ENCODE results near the gene SH2D4B. TPM values are rescaled to one million over a fixed set of nuclear protein-coding genes. Genes with fewer than 3 reads are reported as not detected.

Gene SH2D4B
- total and polyA plus RNA-seq, 10 of the 15 experiments (the other 5 are each of a cell fraction or from before 2014, with no cell fraction given) = 0.04 to 0.21 (median 0.13) TPM; not detected in 5

- CTCF ChIA-PET = interaction anchor here (0.6 to 2.8 kb wide), 10 partner anchors 16 to 483 kb away, joined by 3 to 32 read pairs (median 4); no protein-coding TSS in a partner anchor
- Histone ChIP-seq H2AFZ (ENCODE audit: control insufficient read depth, low read depth, low read length) (peak overlapping the region; percentile 83), H3K79me2 (ENCODE audit: control insufficient read depth, insufficient read depth, low read length) (no peaks in the 10 kb centered on the region; the same call in 1 of the 2 replicates), H3K4me2 (ENCODE audit: control insufficient read depth, insufficient read depth) (peak overlapping the region; percentile 80), H3K36me3 (ENCODE audit: control insufficient read depth in 2 of 2, insufficient read depth in 2 of 2, low read length in 1 of 2) (no peaks in the 10 kb centered on the region), H3K27me3 (replicated peaks in 1 of 2; ENCODE audit: control insufficient read depth in 2 of 2, insufficient read depth in 2 of 2, low read length in 1 of 2) (no peaks in the 10 kb centered on the region), H3K27ac (ENCODE audit: control insufficient read depth, insufficient read depth) (peak overlapping the region; percentile 91), H3K9me3 (replicated peaks; ENCODE audit: control insufficient read depth, insufficient read depth, low read length) (no peaks in the 10 kb centered on the region; the same call in 2 of the 3 replicates), H3K4me1 (ENCODE audit: control insufficient read depth, insufficient read depth, low read length) (peaks cover 14% of the 10 kb centered on the region), H3K4me3 (peak overlapping the region; percentile 83), H4K20me1 (ENCODE audit: control insufficient read depth, insufficient read depth) (no peaks in the 10 kb centered on the region), H3K9ac (ENCODE audit: control insufficient read depth, insufficient read depth, low read length) (peak overlapping the region; percentile 81)
- RAD21 ChIA-PET (ENCODE audit: unreplicated experiment) = interaction anchor here (0.8 to 2.7 kb wide), 5 partner anchors 18 to 86 kb away, joined by 3 to 38 read pairs (median 3); no protein-coding TSS in a partner anchor
- POLR2A ChIA-PET = interaction anchor here (0.9 kb wide), 2 partner anchors 36 to 64 kb away, joined by 3 to 4 read pairs; no protein-coding TSS in a partner anchor
- in situ Hi-C loops (cut with MboI) (no loop called here), intact Hi-C loops (cut with micrococcal nuclease; ENCODE audit: unreplicated experiment) (loop anchor here (1.0 to 2.0 kb wide), 2 partner anchors 63 to 127 kb away; no protein-coding TSS in a partner anchor)
- WGBS (ENCODE audit: insufficient coverage, insufficient replicate concordance, low lambda C conversion rate, missing lambda C conversion rate) = 2% methylated on average over 42 of the region's 50 CpGs
- FAIRE-seq (no peak), ATAC-seq (peak; percentile 89), DNase-seq (ENCODE audit: low read depth, low spot score) (no peak)
- BruUV-seq (replicated peaks) = no TSS peak
- SMC1A ChIA-PET (ENCODE audit: uncharacterized antibody, unreplicated experiment) = interaction anchor here (0.9 to 2.7 kb wide), 7 partner anchors 9 to 91 kb away, joined by 3 to 35 read pairs (median 3); no protein-coding TSS in a partner anchor
- TF ChIP-seq, protein P1, sequence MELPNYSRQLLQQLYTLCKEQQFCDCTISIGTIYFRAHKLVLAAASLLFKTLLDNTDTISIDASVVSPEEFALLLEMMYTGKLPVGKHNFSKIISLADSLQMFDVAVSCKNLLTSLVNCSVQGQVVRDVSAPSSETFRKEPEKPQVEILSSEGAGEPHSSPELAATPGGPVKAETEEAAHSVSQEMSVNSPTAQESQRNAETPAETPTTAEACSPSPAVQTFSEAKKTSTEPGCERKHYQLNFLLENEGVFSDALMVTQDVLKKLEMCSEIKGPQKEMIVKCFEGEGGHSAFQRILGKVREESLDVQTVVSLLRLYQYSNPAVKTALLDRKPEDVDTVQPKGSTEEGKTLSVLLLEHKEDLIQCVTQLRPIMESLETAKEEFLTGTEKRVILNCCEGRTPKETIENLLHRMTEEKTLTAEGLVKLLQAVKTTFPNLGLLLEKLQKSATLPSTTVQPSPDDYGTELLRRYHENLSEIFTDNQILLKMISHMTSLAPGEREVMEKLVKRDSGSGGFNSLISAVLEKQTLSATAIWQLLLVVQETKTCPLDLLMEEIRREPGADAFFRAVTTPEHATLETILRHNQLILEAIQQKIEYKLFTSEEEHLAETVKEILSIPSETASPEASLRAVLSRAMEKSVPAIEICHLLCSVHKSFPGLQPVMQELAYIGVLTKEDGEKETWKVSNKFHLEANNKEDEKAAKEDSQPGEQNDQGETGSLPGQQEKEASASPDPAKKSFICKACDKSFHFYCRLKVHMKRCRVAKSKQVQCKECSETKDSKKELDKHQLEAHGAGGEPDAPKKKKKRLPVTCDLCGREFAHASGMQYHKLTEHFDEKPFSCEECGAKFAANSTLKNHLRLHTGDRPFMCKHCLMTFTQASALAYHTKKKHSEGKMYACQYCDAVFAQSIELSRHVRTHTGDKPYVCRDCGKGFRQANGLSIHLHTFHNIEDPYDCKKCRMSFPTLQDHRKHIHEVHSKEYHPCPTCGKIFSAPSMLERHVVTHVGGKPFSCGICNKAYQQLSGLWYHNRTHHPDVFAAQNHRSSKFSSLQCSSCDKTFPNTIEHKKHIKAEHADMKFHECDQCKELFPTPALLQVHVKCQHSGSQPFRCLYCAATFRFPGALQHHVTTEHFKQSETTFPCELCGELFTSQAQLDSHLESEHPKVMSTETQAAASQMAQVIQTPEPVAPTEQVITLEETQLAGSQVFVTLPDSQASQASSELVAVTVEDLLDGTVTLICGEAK (IDR thresholded peaks at IDR 0.05; ENCODE audit: borderline replicate concordance) = peak; percentile 18; the same call in 1 of the 2 replicates
- no peak for TF ChIP-seq TCF7 (IDR thresholded peaks at IDR 0.05; ENCODE audit: borderline replicate concordance)
- TF ChIP-seq ZNF592 (IDR thresholded peaks at IDR 0.05) = peak; percentile 58; the same call in 1 of the 2 replicates
- no peak for TF ChIP-seq FOS (IDR thresholded peaks at IDR 0.05; ENCODE audit: borderline replicate concordance, extremely low read depth, insufficient read length)
- peak in 1 of 2 experiments; percentile 7; a peak in 1 of 4 replicates for TF ChIP-seq EP300 (IDR thresholded peaks at IDR 0.05; ENCODE audit: borderline replicate concordance in 1 of 2, control insufficient read depth in 1 of 2, low read depth in 2 of 2, low read length in 2 of 2)
- TF ChIP-seq GABPA (IDR thresholded peaks at IDR 0.05; ENCODE audit: low read depth) = 0 out of 2 replicates have a peak, but pooled peaks have one; percentile 46
- TF ChIP-seq EZH2 (IDR thresholded peaks at IDR 0.05; ENCODE audit: borderline replicate concordance, control insufficient read depth, low read depth, low read length) = no peak
- TF ChIP-seq TAF1 (IDR thresholded peaks at IDR 0.05; ENCODE audit: borderline replicate concordance, low read depth, low read length) = peak; percentile 40; the same call in 1 of the 2 replicates
- no peak for TF ChIP-seq MTA2 (IDR thresholded peaks at IDR 0.05; ENCODE audit: low read depth)
- TF ChIP-seq IKZF1 (conservative IDR thresholded peaks at IDR 0.05) = peak; percentile 79
- peak; percentile 33 for TF ChIP-seq MYC (IDR thresholded peaks at IDR 0.05; ENCODE audit: insufficient read depth, insufficient read length, insufficient replicate concordance, low read length, severe bottlenecking)
- peak; percentile 58 to 70 for TF ChIP-seq IKZF2 (IDR thresholded peaks at IDR 0.05)
- peak; percentile 69 for TF ChIP-seq GATAD2B (conservative IDR thresholded peaks at IDR 0.05; ENCODE audit: low read depth)
Measured at GRCh38 chr10:80535671-80536360, 1.9 kb upstream of the SH2D4B start.
